ENCODE data around the gene TMEM270.

Gene TMEM270

DNA sequence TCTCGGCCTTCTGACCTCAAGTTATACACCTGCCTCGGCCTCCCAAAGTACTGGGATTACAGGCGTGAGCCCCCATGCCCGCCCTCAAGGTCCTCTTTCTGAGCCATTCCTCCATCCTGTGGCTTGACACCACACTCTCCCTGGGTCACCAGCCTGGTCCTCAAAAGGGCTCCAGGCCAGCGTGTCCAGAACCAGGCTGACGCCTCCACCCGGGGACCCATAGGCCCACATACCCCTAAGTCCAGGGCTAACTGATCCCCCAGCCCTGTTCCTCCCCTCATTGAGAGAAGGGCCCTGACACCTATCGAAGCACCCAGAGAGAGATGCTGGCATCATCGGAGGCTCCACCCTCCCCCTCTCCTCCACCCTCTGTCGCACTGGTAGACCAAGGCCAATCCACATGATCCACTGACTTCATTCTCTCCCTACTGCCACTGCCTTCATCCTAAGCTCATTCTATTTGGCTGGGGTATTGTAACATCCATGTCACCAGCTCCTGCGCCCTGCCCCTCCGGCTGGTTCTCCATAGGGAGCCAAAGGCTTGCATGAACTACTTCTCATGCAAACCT lies 46.7 kb downstream of the TMEM270 start:
- DNase-seq (ENCODE audit: low spot score) = no peak

DNA sequence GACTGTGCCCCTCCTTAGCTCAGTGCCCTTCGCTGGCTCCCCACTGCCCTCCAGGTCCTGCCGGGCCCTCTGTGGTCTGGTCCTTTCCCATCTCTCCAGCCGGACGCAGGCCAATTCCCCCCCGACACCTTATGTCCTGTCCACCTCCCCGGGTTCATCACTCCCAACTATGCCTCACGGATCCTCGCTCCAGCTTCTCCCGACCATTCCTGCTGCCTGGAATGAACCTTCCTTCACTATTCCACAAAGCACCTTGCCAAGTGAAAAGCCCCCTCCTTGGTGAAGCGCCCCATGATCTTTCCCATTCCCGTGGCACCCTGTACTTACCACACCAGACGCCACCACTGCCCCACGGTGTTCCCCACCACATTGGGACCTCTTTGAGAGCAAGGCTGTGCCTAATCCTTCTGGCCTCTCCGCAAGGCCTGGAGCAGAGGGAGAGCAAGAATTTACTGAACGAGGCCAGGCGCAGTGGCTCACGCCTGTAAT lies 47.2 kb downstream of the TMEM270 start:
- DNase-seq (ENCODE audit: low spot score) = no peak

DNA sequence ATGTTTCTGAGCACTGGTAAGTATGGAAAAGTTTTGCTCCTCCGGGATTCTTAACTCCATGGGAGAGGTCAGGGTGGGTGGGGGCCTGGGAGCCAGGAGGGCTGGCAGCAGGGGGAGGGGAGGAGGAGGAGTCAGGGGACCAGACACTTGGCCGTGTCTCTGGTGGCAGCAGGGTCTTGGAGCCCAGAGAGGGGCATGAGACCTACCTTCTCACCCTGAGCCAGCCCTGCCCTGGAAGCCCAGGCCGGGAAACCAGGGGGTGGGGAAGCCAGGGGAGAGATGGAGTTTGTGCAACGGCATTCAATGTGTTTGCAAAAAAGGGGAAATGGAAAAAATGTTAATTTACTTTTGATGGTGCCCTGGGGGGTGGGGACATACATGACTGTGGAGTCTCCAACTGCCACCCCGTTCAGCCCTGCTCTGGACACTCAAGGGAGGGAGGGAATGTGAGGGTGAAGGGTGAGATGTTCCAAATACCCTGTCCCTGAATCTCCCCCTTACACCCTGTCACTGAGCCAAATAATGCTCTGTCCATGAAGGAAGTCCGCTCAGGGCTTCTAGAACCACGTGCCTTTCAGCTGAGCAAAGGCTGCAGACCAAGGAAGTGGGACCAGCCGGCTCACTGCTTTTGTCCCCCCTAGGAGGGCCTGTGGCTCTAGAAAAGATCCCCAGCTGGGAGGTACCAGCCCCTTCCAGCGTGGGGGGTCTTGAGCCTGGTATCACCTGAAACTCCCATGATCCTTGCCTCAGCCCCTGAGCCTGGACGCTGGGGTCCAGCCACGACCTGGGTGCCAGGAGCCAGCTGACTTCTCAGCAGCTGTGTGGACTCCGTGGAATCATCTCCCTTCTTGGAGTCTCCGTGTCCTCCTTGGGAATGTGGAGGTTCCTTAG lies 48.3 kb downstream of the TMEM270 start:
- DNase-seq (ENCODE audit: low spot score) = no peak

DNA sequence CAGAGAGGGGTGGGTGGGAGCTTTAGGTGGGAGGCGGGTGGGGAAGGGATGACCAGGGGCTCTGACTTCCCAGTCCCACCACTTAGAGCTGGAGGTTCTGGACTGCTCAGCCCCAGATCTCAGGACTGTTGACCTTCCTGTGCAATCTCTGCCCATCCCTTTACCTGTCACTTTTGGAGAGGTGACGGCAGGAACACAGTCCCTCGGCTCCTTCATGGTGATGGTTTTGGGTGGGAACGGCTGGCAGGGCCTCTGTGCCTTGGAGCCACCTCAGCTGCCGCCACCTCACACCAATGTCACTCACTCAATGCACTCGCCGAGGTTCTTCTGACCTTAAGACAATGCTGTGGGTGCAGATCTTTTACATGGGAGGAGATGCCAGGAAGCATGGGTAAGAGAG lies 49.0 kb downstream of the TMEM270 start:
- DNase-seq (ENCODE audit: low spot score) = no peak

DNA sequence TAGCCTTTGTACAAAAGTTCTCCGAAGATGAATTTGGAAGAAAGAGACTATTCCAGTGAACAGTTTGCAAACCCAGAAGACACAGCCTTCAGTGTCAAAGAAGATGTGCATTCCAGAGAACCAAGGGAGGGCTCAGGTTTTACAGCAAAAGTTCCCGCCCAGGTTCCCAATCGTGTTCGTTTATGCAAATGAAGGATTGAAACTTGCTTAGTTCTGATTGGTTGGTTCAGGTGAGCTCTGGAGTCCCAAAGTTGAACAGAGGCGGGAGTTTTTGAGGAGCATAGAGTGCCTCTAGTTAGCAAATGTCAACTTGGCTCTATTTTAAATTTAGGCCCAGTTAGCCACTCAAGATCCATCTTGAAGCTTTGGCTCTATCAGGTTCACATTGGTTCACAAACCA lies 51.3 kb downstream of the TMEM270 start:
- DNase-seq (ENCODE audit: low spot score) = no peak

Data from AG08395 (cell line).